ENCODE measurements around the gene EPS8L2. TPM values are rescaled to one million over a fixed set of nuclear protein-coding genes. Genes with fewer than 3 reads are reported as not detected.

EPS8L2 gene
- total and polyA plus RNA-seq, 9 of the 15 experiments (the other 6 are each of a cell fraction or from before 2014, with no cell fraction given), result 0.75 to 17.0 (median 3.7) TPM

- no peak for TF ChIP-seq SRF (CRISPR knock-in tag; IDR thresholded peaks at IDR 0.05)
- TF ChIP-seq MEF2A (IDR thresholded peaks at IDR 0.05; ENCODE audit: control insufficient read depth, low read depth, low read length), result no peak
- no peak for TF ChIP-seq NUFIP1 (IDR thresholded peaks at IDR 0.05; ENCODE audit: partially characterized antibody)
- TF ChIP-seq ZNF584 (CRISPR knock-in tag; IDR thresholded peaks at IDR 0.05; ENCODE audit: low read depth), result no peak
- TF ChIP-seq EZH2 (IDR thresholded peaks at IDR 0.05; ENCODE audit: borderline replicate concordance, low read depth, low read length), result no peak
- no peak for TF ChIP-seq SNIP1 (IDR thresholded peaks at IDR 0.05; ENCODE audit: low read depth)
- peak; percentile 73 for TF ChIP-seq RBFOX2 (IDR thresholded peaks at IDR 0.05; ENCODE audit: low read depth, low read length)
- TF ChIP-seq U2AF2 (optimal IDR thresholded peaks at IDR 0.05; ENCODE audit: low read depth, low read length), result no peak
- no peak for TF ChIP-seq SMAD2 (IDR thresholded peaks at IDR 0.05; ENCODE audit: low read depth, low read length)
- TF ChIP-seq CEBPG (CRISPR knock-in tag; IDR thresholded peaks at IDR 0.05), result no peak
- no peak for TF ChIP-seq CEBPG (tag; conservative IDR thresholded peaks at IDR 0.05 in 1 of 2, IDR thresholded peaks at IDR 0.05 in 1 of 2)
- no peak for TF ChIP-seq ZNF133 (CRISPR knock-in tag; IDR thresholded peaks at IDR 0.05)
- TF ChIP-seq, protein P1, sequence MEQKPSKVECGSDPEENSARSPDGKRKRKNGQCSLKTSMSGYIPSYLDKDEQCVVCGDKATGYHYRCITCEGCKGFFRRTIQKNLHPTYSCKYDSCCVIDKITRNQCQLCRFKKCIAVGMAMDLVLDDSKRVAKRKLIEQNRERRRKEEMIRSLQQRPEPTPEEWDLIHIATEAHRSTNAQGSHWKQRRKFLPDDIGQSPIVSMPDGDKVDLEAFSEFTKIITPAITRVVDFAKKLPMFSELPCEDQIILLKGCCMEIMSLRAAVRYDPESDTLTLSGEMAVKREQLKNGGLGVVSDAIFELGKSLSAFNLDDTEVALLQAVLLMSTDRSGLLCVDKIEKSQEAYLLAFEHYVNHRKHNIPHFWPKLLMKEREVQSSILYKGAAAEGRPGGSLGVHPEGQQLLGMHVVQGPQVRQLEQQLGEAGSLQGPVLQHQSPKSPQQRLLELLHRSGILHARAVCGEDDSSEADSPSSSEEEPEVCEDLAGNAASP (IDR thresholded peaks at IDR 0.05), result no peak
- TF ChIP-seq CBFA2T2 (conservative IDR thresholded peaks at IDR 0.05), result no peak
- TF ChIP-seq KAT7 (CRISPR knock-in tag; IDR thresholded peaks at IDR 0.05; ENCODE audit: borderline replicate concordance), result no peak
- no peak for TF ChIP-seq HMGXB4 (CRISPR knock-in tag; IDR thresholded peaks at IDR 0.05)
- TF ChIP-seq RBM17 (IDR thresholded peaks at IDR 0.05; ENCODE audit: borderline replicate concordance, low read depth, low read length), result no peak
- 0 out of 2 replicates have a peak, but pooled peaks have one; percentile 35 for TF ChIP-seq ZNF175 (CRISPR knock-in tag; IDR thresholded peaks at IDR 0.05; ENCODE audit: low read depth)
- no peak for TF ChIP-seq ZNF174 (CRISPR knock-in tag; IDR thresholded peaks at IDR 0.05)
- TF ChIP-seq ZNF586 (CRISPR knock-in tag; conservative IDR thresholded peaks at IDR 0.05), result no peak
- no peak for TF ChIP-seq THRB (CRISPR knock-in tag; conservative IDR thresholded peaks at IDR 0.05)
- no peak for TF ChIP-seq SP1 (CRISPR knock-in tag; IDR thresholded peaks at IDR 0.05)
Observed at GRCh38 chr11:776561-777287, 70.7 kb downstream of the EPS8L2 start (continued).
